AG04449 (cell line): Measurements from ENCODE around the gene ADAMTS14.

Experiments used
- CTCF ChIA-PET: fragments of 350-600 bp; formaldehyde crosslinking; extraction: SDS; loops from one replicate; lab custom pipeline; 2021; ENCODE audit warnings: antibody characterized with exemption; lab: Yijun Ruan, JAX
- POLR2A ChIA-PET: fragments of 400-600, 350-600 bp; formaldehyde crosslinking; extraction: SDS; loops from one replicate; lab custom pipeline; 2020; ENCODE audit warnings: antibody characterized with exemption, inconsistent platforms; lab: Yijun Ruan, JAX
- DNase-seq: peaks from one replicate; pipeline ENCODE4 v3.0.0-alpha.2; 2010; ENCODE audit warnings: low read depth, low spot score
- H3K4me3 ChIP-seq: 2 replicates; pipeline ENCODE4 v1.5.1; 2011; ENCODE audit warnings: low read depth, mild to moderate bottlenecking, control low read depth, low read length
- TF ChIP-seq, protein P1 (sequence below): IDR thresholded peaks from one replicate; pipeline ENCODE4 v1.5.1; 2011; ENCODE audit warnings: mild to moderate bottlenecking, moderate library complexity, low read length, control low read depth, inconsistent platforms; ENCODE audit not compliant: insufficient read depth; ENCODE audit errors: missing control alignments

The ADAMTS14 gene

DNA sequence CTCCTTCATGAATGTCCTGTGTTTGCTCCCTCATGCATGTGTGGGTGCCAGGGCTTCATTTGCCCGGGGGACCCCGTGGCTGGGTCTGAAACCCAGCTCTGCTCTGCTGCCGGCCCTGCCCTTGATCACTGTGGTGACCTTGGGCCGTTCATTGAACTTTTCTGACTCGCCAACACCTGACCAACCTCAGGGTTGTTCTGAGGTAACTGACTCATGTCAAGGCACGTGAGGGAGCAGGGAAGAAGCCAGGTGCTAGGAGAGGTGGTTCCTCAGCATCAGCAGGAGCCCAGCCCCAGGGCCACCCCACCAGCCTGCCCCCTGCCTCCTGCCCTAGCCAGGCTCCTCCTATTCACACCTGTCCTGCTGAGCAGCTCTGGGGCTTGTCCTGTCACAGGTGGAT, 64.9 kb downstream of the ADAMTS14 start:
- CTCF ChIA-PET: interaction anchor here (16.5 kb wide), 1 partner anchor 21 kb away, joined by 155 read pairs; no protein-coding TSS in a partner anchor

DNA sequence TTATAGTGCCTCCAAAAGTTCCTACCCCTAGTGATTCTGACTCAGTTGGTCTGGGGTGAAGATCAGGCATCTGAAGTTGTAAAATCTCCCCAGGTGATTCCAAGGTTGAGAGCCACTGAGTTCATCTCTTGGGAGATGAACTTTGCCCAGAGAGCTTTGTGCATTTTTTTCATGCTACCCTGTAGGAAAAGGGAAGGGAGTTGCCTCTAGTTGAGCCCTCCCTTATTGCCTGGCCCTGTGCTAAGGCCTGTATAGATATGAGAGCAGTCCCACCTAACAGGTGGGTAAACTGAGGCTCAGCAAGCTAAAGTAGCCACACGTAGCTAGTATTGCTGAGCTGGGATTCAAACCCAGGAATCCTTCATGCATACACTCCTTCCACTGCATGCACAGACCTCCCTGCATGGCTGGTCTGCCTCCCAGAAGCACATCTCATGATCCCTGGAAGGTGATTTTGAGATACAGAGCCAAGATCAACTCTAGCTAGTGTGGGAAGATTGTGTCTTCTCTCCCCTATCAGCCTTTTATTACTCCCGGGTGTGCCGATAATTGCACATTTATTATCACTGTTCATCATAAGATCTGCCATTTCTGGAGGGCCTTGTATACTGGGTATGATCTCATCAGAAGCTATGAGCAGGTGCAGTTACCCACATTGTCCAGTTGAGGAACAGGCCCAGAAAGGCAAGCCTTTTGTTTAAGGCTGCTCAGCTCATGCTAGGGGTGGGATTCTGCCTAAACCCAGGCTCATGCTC, 65.9 kb downstream of the ADAMTS14 start:
- ChIA-PET CTCF (interaction anchor here (1.0 to 16.5 kb wide), 3 partner anchors 20 to 188 kb away, joined by 4 to 155 read pairs (median 6); no protein-coding TSS in a partner anchor), POLR2A (no interaction called here)
- TF ChIP-seq, protein P1, sequence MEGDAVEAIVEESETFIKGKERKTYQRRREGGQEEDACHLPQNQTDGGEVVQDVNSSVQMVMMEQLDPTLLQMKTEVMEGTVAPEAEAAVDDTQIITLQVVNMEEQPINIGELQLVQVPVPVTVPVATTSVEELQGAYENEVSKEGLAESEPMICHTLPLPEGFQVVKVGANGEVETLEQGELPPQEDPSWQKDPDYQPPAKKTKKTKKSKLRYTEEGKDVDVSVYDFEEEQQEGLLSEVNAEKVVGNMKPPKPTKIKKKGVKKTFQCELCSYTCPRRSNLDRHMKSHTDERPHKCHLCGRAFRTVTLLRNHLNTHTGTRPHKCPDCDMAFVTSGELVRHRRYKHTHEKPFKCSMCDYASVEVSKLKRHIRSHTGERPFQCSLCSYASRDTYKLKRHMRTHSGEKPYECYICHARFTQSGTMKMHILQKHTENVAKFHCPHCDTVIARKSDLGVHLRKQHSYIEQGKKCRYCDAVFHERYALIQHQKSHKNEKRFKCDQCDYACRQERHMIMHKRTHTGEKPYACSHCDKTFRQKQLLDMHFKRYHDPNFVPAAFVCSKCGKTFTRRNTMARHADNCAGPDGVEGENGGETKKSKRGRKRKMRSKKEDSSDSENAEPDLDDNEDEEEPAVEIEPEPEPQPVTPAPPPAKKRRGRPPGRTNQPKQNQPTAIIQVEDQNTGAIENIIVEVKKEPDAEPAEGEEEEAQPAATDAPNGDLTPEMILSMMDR: no peak
- H3K4me3 ChIP-seq: no peak overlapping the region
- no peak for DNase-seq

More for the DNA sequence above, 64.9 kb downstream of the ADAMTS14 start:
- DNase-seq: no peak
- TF ChIP-seq, protein P1: no peak
- POLR2A ChIA-PET: no interaction called here
- H3K4me3 ChIP-seq: no peak overlapping the region

DNA sequence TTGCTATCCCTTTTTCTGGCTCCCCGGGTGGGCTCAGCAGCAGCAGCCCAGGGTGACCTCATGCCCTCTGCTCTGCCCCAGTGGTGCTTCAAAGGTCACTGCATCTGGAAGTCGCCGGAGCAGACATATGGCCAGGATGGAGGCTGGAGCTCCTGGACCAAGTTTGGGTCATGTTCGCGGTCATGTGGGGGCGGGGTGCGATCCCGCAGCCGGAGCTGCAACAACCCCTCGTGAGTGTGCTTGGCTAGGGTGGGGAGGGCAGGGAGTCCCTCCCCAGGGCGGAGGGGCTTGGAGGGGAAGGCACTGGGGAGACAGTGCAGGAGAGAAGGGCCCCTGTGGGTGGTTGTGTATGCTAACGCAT, 66.4 kb downstream of the ADAMTS14 start:
- H3K4me3 ChIP-seq: no peak overlapping the region
- TF ChIP-seq, protein P1: no peak
- ChIA-PET POLR2A (no interaction called here), CTCF (interaction anchor here (1.0 to 16.5 kb wide), 3 partner anchors 19 to 189 kb away, joined by 4 to 155 read pairs (median 6); no protein-coding TSS in a partner anchor)
- DNase-seq: no peak

DNA sequence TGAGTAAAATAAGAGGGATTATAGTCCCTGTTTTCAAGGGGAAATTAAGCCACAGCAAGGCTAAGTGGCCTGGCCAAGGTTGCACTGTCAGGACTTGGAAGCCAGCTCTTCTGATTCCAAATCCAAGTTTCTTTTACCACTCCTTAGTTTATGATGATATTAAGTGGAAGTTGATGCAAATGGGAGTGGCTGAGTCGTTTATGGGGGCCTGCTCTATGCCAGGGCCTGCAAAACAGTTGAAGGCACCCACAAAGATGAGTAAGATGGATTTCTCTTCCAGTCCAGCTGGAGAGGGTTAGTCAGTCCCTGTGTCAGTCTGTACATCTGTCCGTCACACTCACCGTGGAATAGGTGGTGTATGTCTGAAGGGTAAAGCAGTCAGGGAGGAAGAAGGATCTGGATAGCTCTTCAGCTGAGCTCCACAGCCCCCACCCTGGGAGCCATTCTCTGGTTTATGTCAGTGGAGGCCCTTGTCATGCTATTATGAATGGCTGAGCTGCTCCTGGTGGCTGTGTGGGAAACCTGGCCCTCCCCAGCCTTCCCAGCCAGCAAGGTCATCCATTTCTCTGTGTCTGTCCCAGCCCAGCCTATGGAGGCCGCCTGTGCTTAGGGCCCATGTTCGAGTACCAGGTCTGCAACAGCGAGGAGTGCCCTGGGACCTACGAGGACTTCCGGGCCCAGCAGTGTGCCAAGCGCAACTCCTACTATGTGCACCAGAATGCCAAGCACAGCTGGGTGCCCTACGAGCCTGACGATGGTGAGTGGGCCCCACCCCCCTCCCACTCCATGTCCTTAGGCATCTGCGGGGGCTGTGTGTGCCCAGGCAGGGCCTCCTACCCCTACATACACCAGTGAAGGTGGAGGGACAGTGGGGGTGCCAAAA, 68.3 kb downstream of the ADAMTS14 start:
- POLR2A ChIA-PET: no interaction called here
- TF ChIP-seq, protein P1: no peak
- DNase-seq: no peak
- CTCF ChIA-PET: interaction anchor here (1.0 to 16.5 kb wide), 3 partner anchors 18 to 192 kb away, joined by 3 to 155 read pairs (median 3); no protein-coding TSS in a partner anchor
- H3K4me3 ChIP-seq: no peak overlapping the region

DNA sequence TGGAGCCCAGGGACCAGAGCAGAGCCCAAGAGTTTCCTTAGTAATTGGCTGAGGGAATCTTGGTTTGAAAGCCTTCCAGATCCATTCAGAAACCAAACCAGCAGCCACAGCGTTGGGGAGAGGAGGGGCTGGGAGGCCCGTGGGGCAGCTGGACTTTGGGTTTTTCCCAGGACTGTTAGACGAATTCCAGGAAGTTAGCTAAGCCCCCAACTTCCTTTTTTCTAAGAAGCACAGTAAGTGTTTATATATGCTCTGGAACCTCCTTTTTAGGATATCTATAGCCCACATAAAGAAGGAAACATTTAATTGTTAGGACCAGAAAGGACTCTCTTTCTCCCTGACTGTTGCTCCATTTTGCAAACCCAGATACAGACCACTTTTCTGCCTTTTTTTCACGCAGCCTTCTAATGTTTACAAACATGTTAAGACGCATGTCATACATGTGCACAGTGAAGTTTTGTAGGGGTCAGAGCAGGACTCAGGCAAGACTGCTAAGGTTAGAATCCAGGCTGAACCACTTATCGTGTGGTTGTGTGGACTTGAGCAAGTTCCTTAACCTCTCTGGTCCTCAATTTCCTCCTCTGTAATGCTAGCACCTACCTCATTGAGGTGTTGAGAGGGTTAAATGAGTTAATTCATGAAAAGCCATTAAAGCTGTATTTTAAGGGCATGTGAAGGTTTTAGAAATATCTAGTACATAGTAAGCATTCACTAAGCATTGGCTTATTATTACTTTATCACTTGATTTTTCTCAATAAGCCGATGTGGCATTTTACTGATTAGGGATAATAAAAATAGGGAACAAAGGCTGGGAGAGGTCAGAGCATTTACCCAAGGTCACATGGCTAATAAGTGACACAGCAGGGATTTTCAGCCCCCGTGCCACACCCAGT, 70.5 kb downstream of the ADAMTS14 start:
- DNase-seq: peak; percentile 53
- TF ChIP-seq, protein P1: no peak
- no peak overlapping the region for H3K4me3 ChIP-seq
- CTCF ChIA-PET: interaction anchor here (1.3 to 16.5 kb wide), 5 partner anchors 15 to 199 kb away, joined by 3 to 155 read pairs (median 6); no protein-coding TSS in a partner anchor
- POLR2A ChIA-PET: interaction anchor here (1.0 kb wide), 1 partner anchor 10 kb away, joined by 3 read pairs; no protein-coding TSS in a partner anchor
